GM12878 (cell line): ENCODE results near the gene CTNNA2. TPM values are rescaled to one million over a fixed set of nuclear protein-coding genes. Genes with fewer than 3 reads are reported as not detected.

Source experiments
- ATAC-seq: fragments of 200-7000 bp; cut with Tn5 transposase; 3 replicates; pipeline ENCODE4 v1.9.1; 2020; ENCODE audit warnings: mild to moderate bottlenecking, moderate library complexity
- BruUV-seq: library from RNA; stranded (reverse); fragments of 400-500 nt; replicated peaks from 2 replicates; lab custom pipeline; 2021; lab: Mats Ljungman, UMichigan
- CTCF ChIA-PET: fragments of 300-600 bp; sonication (Branson Sonifier 250); formaldehyde crosslinking; extraction: SDS; loops from one replicate; lab custom pipeline; 2021; ENCODE audit warnings: inconsistent platforms; lab: Yijun Ruan, JAX
- POLR2A ChIA-PET: fragments of 350-600 bp; formaldehyde crosslinking; extraction: SDS; loops from one replicate; lab custom pipeline; 2021; ENCODE audit warnings: inconsistent platforms; lab: Charles Lee
- RAD21 ChIA-PET: fragments of 300-600 bp; sonication (Branson Sonifier 250); formaldehyde crosslinking; loops from one replicate; lab custom pipeline; 2023; ENCODE audit warnings: antibody characterized with exemption; ENCODE audit not compliant: unreplicated experiment; lab: Charles Lee
- SMC1A ChIA-PET: fragments of 300-600 bp; sonication (Branson Sonifier 250); formaldehyde crosslinking; loops from one replicate; lab custom pipeline; 2023; ENCODE audit not compliant: unreplicated experiment, uncharacterized antibody; lab: Charles Lee
- DNase-seq: peaks from one replicate; pipeline ENCODE4 v3.0.0-alpha.2; 2011; ENCODE audit warnings: low read depth, low spot score
- FAIRE-seq: peaks from 3 replicates; lab custom pipeline; 2011; peaks lifted over from hg19 to GRCh38; lab: Jason Lieb, UNC
- H2AFZ ChIP-seq: 2 replicates; pipeline ENCODE4 v1.6.0; 2011; ENCODE audit warnings: low read depth, low read length, control low read depth; ENCODE audit not compliant: control insufficient read depth
- H3K27ac ChIP-seq: 2 replicates; pipeline ENCODE4 v1.5.1; 2011; ENCODE audit warnings: control low read depth; ENCODE audit not compliant: control insufficient read depth, insufficient read depth
- H3K27me3 ChIP-seq, 2 experiments: replicated peaks in 1 of 2; 2 replicates each; pipeline versions ENCODE4 v1.6.0 to v1.6.1; 2011; ENCODE audit warnings: low read length in 1 of 2; ENCODE audit not compliant: control insufficient read depth in 2 of 2, insufficient read depth in 2 of 2
- H3K36me3 ChIP-seq, 2 experiments: 2 replicates each; pipeline ENCODE4 v1.5.1; 2011; ENCODE audit warnings: low read length in 1 of 2; ENCODE audit not compliant: control insufficient read depth in 2 of 2, insufficient read depth in 2 of 2
- H3K4me1 ChIP-seq: 2 replicates; pipeline ENCODE4 v1.6.1; 2011; ENCODE audit warnings: mild to moderate bottlenecking, low read length, moderate library complexity, mixed read lengths; ENCODE audit not compliant: control insufficient read depth, insufficient read depth
- H3K4me2 ChIP-seq: 2 replicates; pipeline ENCODE4 v1.6.0; 2011; ENCODE audit warnings: control low read depth; ENCODE audit not compliant: control insufficient read depth, insufficient read depth
- H3K4me3 ChIP-seq: fragments of 200-600 bp; sonication (generic); 2 replicates; pipeline ENCODE4 v1.5.1; 2016
- H3K79me2 ChIP-seq: 2 replicates; pipeline ENCODE4 v1.6.0; 2011; ENCODE audit warnings: low read length; ENCODE audit not compliant: control insufficient read depth, insufficient read depth
- H3K9ac ChIP-seq: 2 replicates; pipeline ENCODE4 v1.8.0; 2011; ENCODE audit warnings: low read length, control low read depth, mixed read lengths; ENCODE audit not compliant: control insufficient read depth, insufficient read depth
- H3K9me3 ChIP-seq: replicated peaks from 3 replicates; pipeline ENCODE4 v1.5.1; 2011; ENCODE audit warnings: mild to moderate bottlenecking, low read length; ENCODE audit not compliant: control insufficient read depth, insufficient read depth
- H4K20me1 ChIP-seq: 2 replicates; pipeline ENCODE4 v1.6.0; 2011; ENCODE audit not compliant: control insufficient read depth, insufficient read depth
- CHD1 ChIP-seq: IDR thresholded peaks from 2 replicates; pipeline ENCODE4 v1.6.1; 2012; ENCODE audit warnings: low read depth, low read length, improper control_type of control experiment
- EP300 ChIP-seq, 2 experiments: fragments of 150-350 bp in 1 of 2; IDR thresholded peaks; 2 replicates each; pipeline ENCODE4 v1.6.1; 2011 to 2012; ENCODE audit warnings: low read depth in 2 of 2, low read length in 2 of 2, borderline replicate concordance in 1 of 2, improper control_type of control experiment in 1 of 2, inconsistent platforms in 1 of 2; ENCODE audit not compliant: control insufficient read depth in 1 of 2
- FOXK2 ChIP-seq: fragments of 450-650 bp; IDR thresholded peaks from 2 replicates; pipeline ENCODE4 v1.6.1; 2017; ENCODE audit warnings: mild to moderate bottlenecking, moderate library complexity
- GATAD2B ChIP-seq: fragments of 450-650 bp; conservative IDR thresholded peaks from 2 replicates; pipeline ENCODE4 v1.6.1; 2017; ENCODE audit warnings: low read depth, mild to moderate bottlenecking, moderate library complexity
- IRF3 ChIP-seq: fragments of 450-650 bp; IDR thresholded peaks from 2 replicates; pipeline ENCODE4 v1.6.1; 2014; ENCODE audit warnings: mild to moderate bottlenecking
- MLLT1 ChIP-seq: fragments of 450-650 bp; IDR thresholded peaks from 2 replicates; pipeline ENCODE4 v1.6.1; 2016; ENCODE audit warnings: mild to moderate bottlenecking
- MYC ChIP-seq: IDR thresholded peaks from 2 replicates; pipeline ENCODE4 v1.6.1; 2011; ENCODE audit warnings: mild to moderate bottlenecking, low read length, moderate library complexity, inconsistent platforms; ENCODE audit not compliant: insufficient read depth, insufficient replicate concordance, insufficient read length, severe bottlenecking
- SRF ChIP-seq, 2 experiments: IDR thresholded peaks; 2 replicates each; pipeline ENCODE4 v1.6.1; 2011; ENCODE audit warnings: low read depth in 2 of 2, low read length in 2 of 2, mild to moderate bottlenecking in 1 of 2, moderate library complexity in 1 of 2
- ZBTB33 ChIP-seq: fragments of 450-650 bp; IDR thresholded peaks from 2 replicates; pipeline ENCODE4 v1.6.1; 2017; ENCODE audit warnings: mild to moderate bottlenecking
- ZBTB40 ChIP-seq: fragments of 450-650 bp; IDR thresholded peaks from 2 replicates; pipeline ENCODE4 v1.6.1; 2016; ENCODE audit warnings: mild to moderate bottlenecking, moderate library complexity, borderline replicate concordance
- ZNF274 ChIP-seq: IDR thresholded peaks from one replicate; pipeline ENCODE4 v1.8.0; 2011; ENCODE audit not compliant: insufficient read length, insufficient read depth
- in situ Hi-C: fragments of 300-500 bp; cut with MboI; formaldehyde crosslinking; loops from 9 replicates; pipeline ENCODE4 v1.14.3; 2018; ENCODE audit warnings: mixed read lengths
- intact Hi-C: fragments of 100-400 bp; cut with micrococcal nuclease; formaldehyde crosslinking; loops from one replicate; pipeline ENCODE4 v1.14.2; 2022; ENCODE audit not compliant: unreplicated experiment
- polyA plus RNA-seq, 11 experiments: library from polyadenylated mRNA; depleted of rRNA in 4 of 11; unstranded in 6 of 11; stranded (reverse) in 5 of 11; fragments of >200 nt; fragmentation: Nextera tagmentation in 4 of 11; fragmentation: Illumina TruSeq in 1 of 11; extraction: Ambion mirVana in 4 of 11; extraction: Trizol in 1 of 11; gene quantifications; 1 replicate in 1 of 11; 2 replicates in 10 of 11; pipeline versions ENCODE4 v1.2.1 to v1.2.3, GENCODE V29; 2011 to 2016; ENCODE audit warnings: inconsistent platforms in 2 of 11, missing spikeins in 2 of 11, low read depth in 1 of 11
- total RNA-seq, 4 experiments: library from RNA; depleted of rRNA in 3 of 4; stranded (reverse); fragments of >200 nt in 3 of 4; fragmentation: Illumina TruSeq in 1 of 4; extraction: Trizol in 1 of 4; gene quantifications; 2 replicates each; pipeline versions ENCODE4 v1.2.1 to v1.2.3, GENCODE V29; 2013 to 2021
- TF ChIP-seq, protein P1 (sequence below): IDR thresholded peaks from 2 replicates; pipeline ENCODE4 v1.6.1; 2011; ENCODE audit warnings: mild to moderate bottlenecking, low read depth, low read length, moderate library complexity; ENCODE audit not compliant: insufficient replicate concordance

Gene CTNNA2
- total and polyA plus RNA-seq, 10 of the 15 experiments (the other 5 are each of a cell fraction or from before 2014, with no cell fraction given) = 2.4 to 36.2 (median 6.6) TPM

DNA sequence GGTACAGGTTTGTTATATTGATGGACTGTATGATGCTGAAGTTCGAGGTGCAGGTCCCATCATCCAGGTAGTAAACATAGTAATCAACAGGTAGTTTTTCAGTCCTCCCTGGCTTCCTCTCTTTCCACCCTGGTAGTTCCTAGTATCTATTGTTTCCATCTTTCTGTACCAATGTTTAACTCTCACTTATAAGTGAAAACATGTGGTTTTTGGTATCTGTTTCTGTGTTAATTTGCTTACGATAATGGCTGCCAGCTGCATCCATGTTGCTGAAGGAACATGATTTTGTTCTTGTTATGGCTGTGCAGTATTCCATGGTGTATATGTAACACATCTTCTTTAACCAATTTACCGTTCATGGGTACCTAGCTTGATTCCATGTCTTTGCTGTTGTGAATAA, 861.3 kb downstream of the CTNNA2 start (continued):
- no peak for TF ChIP-seq MLLT1
- TF ChIP-seq IRF3 = no peak
- no peak for TF ChIP-seq ZBTB33
- TF ChIP-seq EP300 (IDR thresholded peaks at IDR 0.05; ENCODE audit: borderline replicate concordance in 1 of 2, control insufficient read depth in 1 of 2, low read depth in 2 of 2, low read length in 2 of 2) = no peak
- no peak for TF ChIP-seq FOXK2

DNA sequence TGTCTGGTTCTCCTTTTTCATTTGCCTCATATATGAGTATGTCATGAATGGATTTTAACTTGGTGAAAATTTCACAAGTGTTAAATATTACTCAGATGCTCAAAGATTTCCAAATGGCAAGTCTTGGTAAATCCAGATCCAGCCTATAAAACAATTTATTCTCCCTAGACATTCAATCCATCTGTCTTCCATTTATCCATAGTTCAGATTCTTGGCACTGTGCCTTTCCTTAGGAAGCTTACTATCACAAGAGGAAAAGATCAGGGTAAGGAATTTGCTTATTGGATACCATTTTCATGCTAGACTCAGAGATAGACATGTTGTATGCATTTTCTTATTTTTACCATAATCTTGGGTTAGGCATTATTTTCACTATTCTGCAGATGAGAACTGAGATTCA, 864.2 kb downstream of the CTNNA2 start:
- no peaks in the 10 kb centered on the region for H3K9me3 ChIP-seq
- ChIA-PET SMC1A (interaction anchor here (0.7 to 1.7 kb wide), 3 partner anchors 9 to 28 kb away, joined by 3 read pairs; no protein-coding TSS in a partner anchor), POLR2A (no interaction called here), CTCF (interaction anchor here (0.8 kb wide), 1 partner anchor 9 kb away, joined by 3 read pairs; no protein-coding TSS in a partner anchor), RAD21 (no interaction called here)
- H3K4me2 ChIP-seq = no peak overlapping the region
- no peak overlapping the region for H3K4me3 ChIP-seq
- TF ChIP-seq SRF (IDR thresholded peaks at IDR 0.05; ENCODE audit: low read depth in 2 of 2, low read length in 2 of 2) (no peak), CHD1 (no peak), ZBTB40 (no peak), ZNF274 (no peak), GATAD2B (no peak), MYC (no peak)
- TF ChIP-seq, protein P1, sequence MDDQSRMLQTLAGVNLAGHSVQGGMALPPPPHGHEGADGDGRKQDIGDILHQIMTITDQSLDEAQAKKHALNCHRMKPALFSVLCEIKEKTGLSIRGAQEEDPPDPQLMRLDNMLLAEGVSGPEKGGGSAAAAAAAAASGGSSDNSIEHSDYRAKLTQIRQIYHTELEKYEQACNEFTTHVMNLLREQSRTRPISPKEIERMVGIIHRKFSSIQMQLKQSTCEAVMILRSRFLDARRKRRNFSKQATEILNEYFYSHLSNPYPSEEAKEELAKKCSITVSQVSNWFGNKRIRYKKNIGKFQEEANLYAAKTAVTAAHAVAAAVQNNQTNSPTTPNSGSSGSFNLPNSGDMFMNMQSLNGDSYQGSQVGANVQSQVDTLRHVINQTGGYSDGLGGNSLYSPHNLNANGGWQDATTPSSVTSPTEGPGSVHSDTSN = no peak
- H3K4me1 ChIP-seq = no peaks in the 10 kb centered on the region
- H3K79me2 ChIP-seq = no peaks in the 10 kb centered on the region
- no peaks in the 10 kb centered on the region for H3K27me3 ChIP-seq
- DNase-seq (no peak), ATAC-seq (no peak), FAIRE-seq (no peak)
- no peak overlapping the region for H3K27ac ChIP-seq
- intact Hi-C loops (no loop called here), in situ Hi-C loops (no loop called here)
- no peak overlapping the region for H2AFZ ChIP-seq
- no peak overlapping the region for H3K9ac ChIP-seq
- BruUV-seq = no TSS peak
- H4K20me1 ChIP-seq = no peaks in the 10 kb centered on the region
- H3K36me3 ChIP-seq = no peaks in the 10 kb centered on the region
